GM23248 (cell line): ENCODE data around the gene IGLON5.

Experiments used
- EZH2 ChIP-seq: fragments of 200-600 bp; sonication (generic); IDR thresholded peaks from 2 replicates; pipeline ENCODE4 v1.6.1; 2018; ENCODE audit warnings: antibody characterized with exemption, mild to moderate bottlenecking; ENCODE audit not compliant: insufficient read depth, poor library complexity, severe bottlenecking
- EZH2phosphoT487 ChIP-seq: fragments of 200-600 bp; sonication (generic); IDR thresholded peaks from 2 replicates; pipeline ENCODE4 v1.6.1; 2018; ENCODE audit warnings: antibody characterized with exemption, moderate library complexity, mild to moderate bottlenecking, low read depth; ENCODE audit not compliant: insufficient read depth

GRCh38 chr19:51351266-51351990 lies 40.0 kb downstream of the IGLON5 start:
- TF ChIP-seq EZH2 (no peak), EZH2phosphoT487 (no peak)
